Ishikawa (cell line): ENCODE results near the gene RNMT.

Source experiments
- CEBPB ChIP-seq: IDR thresholded peaks from 2 replicates; pipeline ENCODE4 v1.6.1; 2012
- CREB1 ChIP-seq: IDR thresholded peaks from 2 replicates; pipeline ENCODE4 v1.6.1; 2012; ENCODE audit warnings: low read depth
- EP300 ChIP-seq: IDR thresholded peaks from 2 replicates; pipeline ENCODE4 v1.6.1; 2012; ENCODE audit warnings: borderline replicate concordance
- FOXM1 ChIP-seq: IDR thresholded peaks from 2 replicates; pipeline ENCODE4 v1.6.1; 2012; ENCODE audit warnings: low read depth, borderline replicate concordance
- TAF1 ChIP-seq: IDR thresholded peaks from 2 replicates; pipeline ENCODE4 v1.6.1; 2012; ENCODE audit warnings: low read depth, mild to moderate bottlenecking
- YY1 ChIP-seq: IDR thresholded peaks from 2 replicates; pipeline ENCODE4 v1.6.1; 2012; ENCODE audit warnings: low read depth
- ZBTB7A ChIP-seq: IDR thresholded peaks from 2 replicates; pipeline ENCODE4 v1.6.1; 2012; ENCODE audit warnings: low read depth

DNA sequence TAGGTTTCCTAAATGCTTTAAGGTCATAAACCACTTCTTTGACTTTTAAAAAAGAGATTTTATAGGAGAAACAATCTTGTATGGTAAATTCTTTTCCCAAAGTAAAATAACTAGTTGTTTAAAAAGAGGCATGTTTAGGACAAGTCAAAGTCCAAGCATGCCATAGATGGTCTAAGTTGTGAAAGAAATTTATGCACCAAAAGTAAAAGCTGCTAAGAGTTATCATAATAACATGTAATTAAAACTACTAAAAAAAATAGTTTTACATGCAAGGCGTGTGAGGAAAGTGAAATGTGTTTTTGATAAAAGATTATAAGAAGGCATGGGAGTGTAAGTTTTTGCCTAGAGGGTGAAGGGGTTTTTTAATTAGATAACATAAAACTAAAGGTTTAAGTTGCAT is 22.6 kb upstream of the RNMT start:
- TF ChIP-seq TAF1 (no peak), CEBPB (no peak), EP300 (no peak), YY1 (no peak), ZBTB7A (no peak), CREB1 (no peak), FOXM1 (no peak)
